ENCODE data around the gene OR5K4.

- TF ChIP-seq CTCF (IDR thresholded peaks at IDR 0.05) (no peak), POLR2A (IDR thresholded peaks at IDR 0.05) (no peak), POLR2AphosphoS5 (IDR thresholded peaks at IDR 0.05) (no peak)
Observed at GRCh38 chr3:98353554-98353953, at the start of gene OR5K4.

All from stomach (tissue), 4 donors.